Peyer's patch (tissue), 4 donors: ENCODE measurements around the gene G6PC3.
"Not testable (repeated sequence)": the region's sequence is repeated elsewhere in the genome, so short reads cannot be mapped to it uniquely, and the experiment has no call there.

Source experiments
- POLR2A ChIP-seq, 2 donors: fragments of 450-650 bp; IDR thresholded peaks; one replicate each; pipeline ENCODE4 v1.5.1; 2017; ENCODE audit warnings: antibody characterized with exemption in 2 of 2, mild to moderate bottlenecking in 2 of 2, moderate library complexity in 2 of 2
- TF ChIP-seq, protein P1 (sequence below), 6 experiments: fragments of 450-650 bp in 4 of 6; fragments of 200-600 bp in 2 of 6; sonication (generic) in 1 of 6; IDR thresholded peaks; one replicate each; pipeline ENCODE4 v1.5.1; 2017 to 2019; ENCODE audit warnings: antibody characterized with exemption in 6 of 6, mild to moderate bottlenecking in 3 of 6, moderate library complexity in 1 of 6

DNA sequence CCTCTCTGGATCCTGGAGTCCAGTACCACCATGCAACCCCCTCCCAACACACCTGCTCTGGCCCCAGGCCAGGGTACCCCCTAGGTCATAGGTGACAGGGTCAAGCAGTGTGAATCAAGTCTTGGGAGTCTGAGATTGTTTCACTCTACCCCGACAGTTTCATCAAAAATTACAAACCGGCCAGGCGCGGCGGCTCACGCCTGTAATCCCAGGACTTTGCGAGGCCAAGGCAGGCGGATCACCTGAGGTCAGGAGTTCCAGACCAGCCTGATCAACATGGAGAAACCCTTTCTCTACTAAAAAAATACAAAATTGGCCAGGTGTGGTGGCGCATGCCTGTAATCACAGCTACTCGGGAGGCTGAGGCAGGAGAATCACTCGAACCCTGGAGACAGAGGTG lies 49.7 kb downstream of the G6PC3 start:
- TF ChIP-seq, protein P1, sequence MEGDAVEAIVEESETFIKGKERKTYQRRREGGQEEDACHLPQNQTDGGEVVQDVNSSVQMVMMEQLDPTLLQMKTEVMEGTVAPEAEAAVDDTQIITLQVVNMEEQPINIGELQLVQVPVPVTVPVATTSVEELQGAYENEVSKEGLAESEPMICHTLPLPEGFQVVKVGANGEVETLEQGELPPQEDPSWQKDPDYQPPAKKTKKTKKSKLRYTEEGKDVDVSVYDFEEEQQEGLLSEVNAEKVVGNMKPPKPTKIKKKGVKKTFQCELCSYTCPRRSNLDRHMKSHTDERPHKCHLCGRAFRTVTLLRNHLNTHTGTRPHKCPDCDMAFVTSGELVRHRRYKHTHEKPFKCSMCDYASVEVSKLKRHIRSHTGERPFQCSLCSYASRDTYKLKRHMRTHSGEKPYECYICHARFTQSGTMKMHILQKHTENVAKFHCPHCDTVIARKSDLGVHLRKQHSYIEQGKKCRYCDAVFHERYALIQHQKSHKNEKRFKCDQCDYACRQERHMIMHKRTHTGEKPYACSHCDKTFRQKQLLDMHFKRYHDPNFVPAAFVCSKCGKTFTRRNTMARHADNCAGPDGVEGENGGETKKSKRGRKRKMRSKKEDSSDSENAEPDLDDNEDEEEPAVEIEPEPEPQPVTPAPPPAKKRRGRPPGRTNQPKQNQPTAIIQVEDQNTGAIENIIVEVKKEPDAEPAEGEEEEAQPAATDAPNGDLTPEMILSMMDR (IDR thresholded peaks at IDR 0.05): not testable (repeated sequence)
- not testable (repeated sequence) for TF ChIP-seq POLR2A (IDR thresholded peaks at IDR 0.05)
